Measurements from ENCODE around the gene LCAT. TPM values are rescaled to one million over a fixed set of nuclear protein-coding genes. Genes with fewer than 3 reads are reported as not detected.
A peak's percentile ranks its signal among the peaks of the same experiment; 100 is the strongest.

The LCAT gene
- polyA plus RNA-seq, 1 of the 3 experiments (the other 2 are of a cell fraction) = 11.1 TPM

GRCh38 chr16:67927131-67927941 lies 16.6 kb downstream of the LCAT start:
- peaks cover 0 to 46% of the 10 kb centered on the region in 2 experiments for H3K36me3 ChIP-seq (replicated peaks in 1 of 2; ENCODE audit: control insufficient read depth in 1 of 2, insufficient read depth in 2 of 2, low read length in 1 of 2)
- no peak for TF ChIP-seq EZH2phosphoT487 (IDR thresholded peaks at IDR 0.05; ENCODE audit: borderline replicate concordance, low read depth)
- no peak for TF ChIP-seq TEAD4 (IDR thresholded peaks at IDR 0.05; ENCODE audit: borderline replicate concordance, insufficient read depth)
- no peak for TF ChIP-seq YY1 (IDR thresholded peaks at IDR 0.05; ENCODE audit: low read depth)
- TF ChIP-seq NRF1 (IDR thresholded peaks at IDR 0.05; ENCODE audit: low read depth, low read length) = no peak
- TF ChIP-seq JUND (IDR thresholded peaks at IDR 0.05) = no peak
- no peak for TF ChIP-seq TCF12 (IDR thresholded peaks at IDR 0.05)
- TF ChIP-seq USF1 (IDR thresholded peaks at IDR 0.05; ENCODE audit: borderline replicate concordance, low read depth) = no peak
- TF ChIP-seq POLR2AphosphoS5 (IDR thresholded peaks at IDR 0.05; ENCODE audit: low read depth, low read length) = no peak
- no peak for TF ChIP-seq CTCF (IDR thresholded peaks at IDR 0.05)
- no peak for TF ChIP-seq RFX5 (IDR thresholded peaks at IDR 0.05; ENCODE audit: low read length)
- no peak for TF ChIP-seq EP300 (IDR thresholded peaks at IDR 0.05; ENCODE audit: borderline replicate concordance in 1 of 2, low read depth in 1 of 2, low read length in 1 of 2)
- no peak for TF ChIP-seq FOSL2 (IDR thresholded peaks at IDR 0.05; ENCODE audit: borderline replicate concordance, low read depth)
- H3K4me3 ChIP-seq (ENCODE audit: low read depth in 2 of 2, low read length in 1 of 2) = no peak overlapping the region
- ChIA-PET POLR2A (interaction anchor here (1.3 kb wide), 1 partner anchor 43 kb away, joined by 5 read pairs; the partner anchor contains the start of gene NRN1L), CTCF (interaction anchor here (1.0 to 28.1 kb wide), 11 partner anchors 9 to 264 kb away, joined by 3 to 564 read pairs (median 8); partner anchors contain the start of genes EDC4, NRN1L and PSKH1)
- no peak overlapping the region for H3K4me2 ChIP-seq
- H2AFZ ChIP-seq (ENCODE audit: low read depth) = no peak overlapping the region
- H4K20me1 ChIP-seq (ENCODE audit: insufficient read depth) = peaks cover 13% of the 10 kb centered on the region
- H3K27ac ChIP-seq (ENCODE audit: low read depth in 2 of 2, low read length in 1 of 2) = no peak overlapping the region
- H3K9me2 ChIP-seq = no peaks in the 10 kb centered on the region
- no peak for DNase-seq
- no peaks in the 10 kb centered on the region for H3F3A ChIP-seq (replicated peaks; ENCODE audit: insufficient read depth)
- H3K9ac ChIP-seq = no peak overlapping the region
- H3K79me2 ChIP-seq (ENCODE audit: insufficient read depth) = no peaks in the 10 kb centered on the region
- H3K27me3 ChIP-seq (ENCODE audit: insufficient read depth) = no peaks in the 10 kb centered on the region
- H3K4me1 ChIP-seq (ENCODE audit: control insufficient read depth in 1 of 2, insufficient read depth in 2 of 2, low read depth in 1 of 2, low read length in 1 of 2) = peaks cover 0 to 12% of the 10 kb centered on the region in 2 experiments; a peak in 1 of 4 replicates
- 94% methylated on average over 20 of the region's 22 CpGs for WGBS (ENCODE audit: low lambda C conversion rate)
- no peaks in the 10 kb centered on the region for H3K9me3 ChIP-seq

GRCh38 chr16:67926181-67926750 lies 17.7 kb downstream of the LCAT start:
- H3K36me3 ChIP-seq (replicated peaks in 1 of 2; ENCODE audit: control insufficient read depth in 1 of 2, insufficient read depth in 2 of 2, low read length in 1 of 2) = peaks cover 0 to 44% of the 10 kb centered on the region in 2 experiments
- no peaks in the 10 kb centered on the region for H3K27me3 ChIP-seq (ENCODE audit: insufficient read depth)
- DNase-seq = no peak
- no peak overlapping the region for H3K4me3 ChIP-seq (ENCODE audit: low read depth in 2 of 2, low read length in 1 of 2)
- H3K4me1 ChIP-seq (ENCODE audit: control insufficient read depth in 1 of 2, insufficient read depth in 2 of 2, low read depth in 1 of 2, low read length in 1 of 2) = peaks cover 0 to 20% of the 10 kb centered on the region in 2 experiments; a peak in 1 of 4 replicates
- H3K4me2 ChIP-seq = no peak overlapping the region
- peaks cover 13% of the 10 kb centered on the region for H4K20me1 ChIP-seq (ENCODE audit: insufficient read depth)
- no peaks in the 10 kb centered on the region for H3F3A ChIP-seq (replicated peaks; ENCODE audit: insufficient read depth)
- 0 out of 2 replicates have a peak, but pooled peaks cover 3% of the 10 kb centered on the region for H3K79me2 ChIP-seq (ENCODE audit: insufficient read depth)
- no peaks in the 10 kb centered on the region for H3K9me3 ChIP-seq
- WGBS (ENCODE audit: low lambda C conversion rate) = 65% methylated on average over 6 of the region's 13 CpGs
- no peak overlapping the region for H3K9ac ChIP-seq
- H3K9me2 ChIP-seq = no peaks in the 10 kb centered on the region
- no peak overlapping the region; a peak in 1 of 4 replicates for H3K27ac ChIP-seq (ENCODE audit: low read depth in 2 of 2, low read length in 1 of 2)
- no peak overlapping the region for H2AFZ ChIP-seq (ENCODE audit: low read depth)
- POLR2A ChIA-PET = interaction anchor here (0.9 kb wide), 1 partner anchor 43 kb away, joined by 3 read pairs; no protein-coding TSS in a partner anchor
- CTCF ChIA-PET = interaction anchor here (1.8 to 28.1 kb wide), 3 partner anchors 29 to 111 kb away, joined by 6 to 564 read pairs (median 29); partner anchors contain the start of genes EDC4, NRN1L and PSKH1
- TF ChIP-seq EP300 (IDR thresholded peaks at IDR 0.05; ENCODE audit: borderline replicate concordance in 1 of 2, low read depth in 1 of 2, low read length in 1 of 2) (no peak), CTCF (IDR thresholded peaks at IDR 0.05) (peak; percentile 29)

All from SK-N-SH (cell line).